Measurements from ENCODE around the gene P2RY14.

P2RY14 gene

GRCh38 chr3:151219056-151219455 is 59.3 kb downstream of the P2RY14 start:
- DNase-seq (ENCODE audit: insufficient read length, low spot score) (no peak), FAIRE-seq (no peak)

GRCh38 chr3:151218136-151218535 is 60.2 kb downstream of the P2RY14 start:
- FAIRE-seq (no peak), DNase-seq (ENCODE audit: insufficient read length, low spot score) (no peak)

GRCh38 chr3:151216641-151217607 is 61.4 kb downstream of the P2RY14 start:
- DNase-seq (ENCODE audit: insufficient read length, low spot score) (no peak), FAIRE-seq (no peak)

GRCh38 chr3:151214459-151214858 is 63.9 kb downstream of the P2RY14 start:
- FAIRE-seq (no peak), DNase-seq (ENCODE audit: insufficient read length, low spot score) (no peak)

- no peak for DNase-seq (ENCODE audit: insufficient read length, low spot score)
- peak; percentile 21 for FAIRE-seq
Measured at GRCh38 chr3:151213881-151214280, 64.5 kb downstream of the P2RY14 start.

GRCh38 chr3:151213151-151213550 is 65.2 kb downstream of the P2RY14 start:
- FAIRE-seq (no peak), DNase-seq (ENCODE audit: insufficient read length, low spot score) (no peak)

- DNase-seq (ENCODE audit: insufficient read length, low spot score) (no peak), FAIRE-seq (peak; percentile 81)
Measured at GRCh38 chr3:151210676-151211381, 67.5 kb downstream of the P2RY14 start.

- no peak for DNase-seq (ENCODE audit: insufficient read length, low spot score)
- no peak for FAIRE-seq
Measured at GRCh38 chr3:151209654-151210053, 68.7 kb downstream of the P2RY14 start.

GRCh38 chr3:151206201-151206600 is 72.1 kb downstream of the P2RY14 start:
- peak; percentile 37 for FAIRE-seq
- no peak for DNase-seq (ENCODE audit: insufficient read length, low spot score)

- FAIRE-seq (no peak), DNase-seq (ENCODE audit: insufficient read length, low spot score) (no peak)
Measured at GRCh38 chr3:151205482-151205881, 72.9 kb downstream of the P2RY14 start.

GRCh38 chr3:151204530-151205402 is 73.6 kb downstream of the P2RY14 start:
- DNase-seq (ENCODE audit: insufficient read length, low spot score) (no peak), FAIRE-seq (peak; percentile 76)

GRCh38 chr3:151203051-151203420 is 75.3 kb downstream of the P2RY14 start, which contains the start of gene GPR171:
GPR171 (minus strand) TSS chr3:151203216; CDS start chr3:151199386, 3,830 bp downstream.
- FAIRE-seq (peak; percentile 98), DNase-seq (ENCODE audit: insufficient read length, low spot score) (peak; percentile 7)

GRCh38 chr3:151201051-151201730 is 77.2 kb downstream of the P2RY14 start:
- DNase-seq (ENCODE audit: insufficient read length, low spot score), result no peak
- FAIRE-seq, result no peak

- FAIRE-seq, result peak; percentile 39
Measured at GRCh38 chr3:151200586-151200985, 77.8 kb downstream of the P2RY14 start.

GRCh38 chr3:151199554-151200438 is 78.5 kb downstream of the P2RY14 start:
- DNase-seq (ENCODE audit: insufficient read length, low spot score), result no peak
- FAIRE-seq, result peak; percentile 65

More at GRCh38 chr3:151200586-151200985, 77.8 kb downstream of the P2RY14 start:
- DNase-seq (ENCODE audit: insufficient read length, low spot score), result no peak

- no peak for DNase-seq (ENCODE audit: insufficient read length, low spot score)
- no peak for FAIRE-seq
Measured at GRCh38 chr3:151198849-151199248, 79.5 kb downstream of the P2RY14 start.

GRCh38 chr3:151197981-151198767 is 80.2 kb downstream of the P2RY14 start:
- FAIRE-seq, result peak; percentile 33

GRCh38 chr3:151197228-151197627 is 81.1 kb downstream of the P2RY14 start:
- DNase-seq (ENCODE audit: insufficient read length, low spot score), result no peak
- no peak for FAIRE-seq

More at GRCh38 chr3:151197981-151198767, 80.2 kb downstream of the P2RY14 start:
- DNase-seq (ENCODE audit: insufficient read length, low spot score), result no peak

Data from GM19239 (cell line).